ENCODE data around the gene CRTC2.
"Not testable (repeated sequence)": the region's sequence is repeated elsewhere in the genome, so short reads cannot be mapped to it uniquely, and the experiment has no call there.

Gene CRTC2

DNA sequence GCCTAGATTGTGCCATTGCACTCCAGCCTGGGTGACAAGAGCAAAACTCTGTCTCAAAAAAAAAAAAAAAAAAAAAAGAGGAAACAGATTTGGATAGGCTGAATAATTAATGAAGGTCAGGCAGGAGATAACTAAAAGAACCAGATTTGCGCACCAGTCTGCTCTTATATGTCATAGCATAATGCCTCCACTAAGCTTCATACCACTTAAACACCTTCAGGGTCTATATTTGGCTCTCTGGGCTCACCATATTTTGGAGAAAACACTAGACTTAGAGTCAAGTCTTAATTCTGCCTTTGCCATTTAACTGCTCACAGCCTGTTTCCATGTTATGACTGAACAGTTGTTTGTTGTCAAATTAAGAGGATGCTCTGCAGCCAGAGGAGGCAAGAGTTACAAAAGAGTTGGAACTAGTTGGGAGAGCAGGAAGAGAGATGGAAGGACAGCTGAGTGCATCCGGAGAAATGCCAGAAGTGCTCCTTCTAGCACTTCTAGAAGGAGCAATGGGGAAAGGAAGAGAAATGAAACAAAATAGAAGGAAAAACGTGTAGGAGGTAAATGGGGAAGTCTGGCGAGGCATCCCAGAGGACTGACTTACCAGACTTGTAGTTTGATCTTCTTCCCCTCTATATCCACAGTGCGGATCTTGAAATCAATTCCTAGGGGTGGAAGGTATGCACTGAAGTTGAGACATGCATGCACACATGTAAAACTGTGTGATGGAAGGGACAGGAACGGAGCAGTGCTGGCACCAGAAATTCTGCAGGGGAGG lies 25.9 kb upstream of the CRTC2 start:
- Histone ChIP-seq H3K4me3 (ENCODE audit: low read length) (peak overlapping the region; percentile 83), H3K4me1 (ENCODE audit: insufficient read depth, low read length) (peaks cover 16% of the 10 kb centered on the region), H2AFZ (ENCODE audit: low read depth, low read length) (no peak overlapping the region), H3K27me3 (ENCODE audit: insufficient read depth, low read length) (no peaks in the 10 kb centered on the region), H3K36me3 (ENCODE audit: insufficient read depth, low read length) (peaks cover 11% of the 10 kb centered on the region), H3K9me3 (ENCODE audit: low read length) (no peaks in the 10 kb centered on the region)

DNA sequence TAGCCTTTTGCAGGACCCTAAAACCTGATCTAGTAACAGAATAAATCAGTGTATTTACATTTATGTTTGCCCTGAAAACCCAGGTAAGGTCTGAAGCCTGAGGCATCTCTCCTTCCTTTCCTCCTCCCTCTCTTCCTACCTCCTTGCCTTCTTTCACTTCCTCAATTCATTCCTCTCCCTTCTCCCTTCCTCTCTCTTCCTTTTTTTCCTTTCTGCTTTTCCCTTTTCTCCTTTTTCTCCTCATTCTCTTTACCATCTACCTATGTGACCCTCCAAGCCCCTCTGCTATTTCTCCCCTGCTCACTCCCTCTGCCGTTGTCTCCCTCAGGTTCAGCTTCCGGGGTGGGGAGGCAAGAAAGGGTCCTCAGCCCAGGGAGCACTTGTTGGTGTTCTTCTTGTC lies 23.3 kb upstream of the CRTC2 start:
- H3K36me3 ChIP-seq (ENCODE audit: insufficient read depth, low read length) = peaks cover 11% of the 10 kb centered on the region
- peaks cover 16% of the 10 kb centered on the region for H3K4me1 ChIP-seq (ENCODE audit: insufficient read depth, low read length)
- H3K27me3 ChIP-seq (ENCODE audit: insufficient read depth, low read length); H3K9me3 ChIP-seq (ENCODE audit: low read length); H3K4me3 ChIP-seq (ENCODE audit: low read length); H2AFZ ChIP-seq (ENCODE audit: low read depth, low read length): not testable (repeated sequence)

DNA sequence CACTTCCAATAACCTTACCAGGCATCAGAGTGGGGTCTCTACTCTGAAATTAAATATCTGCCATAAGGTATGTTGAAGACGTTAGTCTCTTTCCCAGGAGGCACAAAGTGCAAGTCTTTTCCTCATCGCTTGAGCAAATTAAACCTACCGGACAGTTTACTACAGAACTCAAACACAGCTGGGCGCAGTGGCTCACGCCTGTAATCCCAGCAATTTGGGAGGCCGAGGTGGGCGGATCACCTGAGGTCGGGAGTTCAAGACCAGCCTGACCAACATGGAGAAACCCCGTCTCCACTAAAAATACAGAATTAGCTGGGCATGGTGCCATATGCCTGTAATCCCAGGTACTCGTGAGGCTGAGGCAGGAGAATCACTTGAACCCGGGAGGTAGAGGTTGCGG lies 20.7 kb upstream of the CRTC2 start:
- H2AFZ ChIP-seq (ENCODE audit: low read depth, low read length); H3K9me3 ChIP-seq (ENCODE audit: low read length); H3K4me1 ChIP-seq (ENCODE audit: insufficient read depth, low read length); H3K4me3 ChIP-seq (ENCODE audit: low read length); H3K27me3 ChIP-seq (ENCODE audit: insufficient read depth, low read length): not testable (repeated sequence)
- peaks cover 25% of the 10 kb centered on the region for H3K36me3 ChIP-seq (ENCODE audit: insufficient read depth, low read length)

DNA sequence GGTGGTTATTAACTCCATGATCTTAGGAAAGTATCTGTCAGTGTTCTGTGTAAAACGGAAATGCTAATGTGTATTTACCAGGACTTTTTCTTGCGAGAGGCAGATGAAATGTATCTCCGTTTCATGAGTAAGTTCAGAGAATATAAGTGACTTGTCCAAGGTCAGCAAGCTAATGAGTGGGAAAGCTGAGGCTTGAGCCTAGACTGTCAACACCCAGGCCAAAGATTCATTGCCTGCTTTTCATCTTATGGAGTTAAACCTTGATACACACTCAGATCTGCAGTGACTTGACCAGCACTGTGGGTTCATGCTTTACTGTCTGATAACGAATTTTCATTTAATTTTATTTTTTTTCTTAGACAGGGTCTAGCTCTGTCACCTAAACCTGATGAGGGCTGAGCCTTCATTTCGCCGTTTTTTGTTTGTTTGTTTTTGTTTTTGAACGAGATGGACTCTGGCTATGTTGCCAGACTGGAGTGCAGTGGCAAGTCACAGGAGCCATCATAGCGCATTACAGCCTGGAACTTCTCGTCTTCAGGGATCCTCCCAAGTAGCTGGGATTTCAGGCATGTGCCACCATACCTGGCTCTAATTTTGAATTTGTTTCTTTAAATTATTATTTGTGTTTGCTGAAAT lies 20.0 kb upstream of the CRTC2 start:
- peaks cover 8% of the 10 kb centered on the region for H3K4me1 ChIP-seq (ENCODE audit: insufficient read depth, low read length)
- peak overlapping the region; percentile 64 for H2AFZ ChIP-seq (ENCODE audit: low read depth, low read length)
- H3K36me3 ChIP-seq (ENCODE audit: insufficient read depth, low read length) = peaks cover 26% of the 10 kb centered on the region
- peak overlapping the region; percentile 72 for H3K4me3 ChIP-seq (ENCODE audit: low read length)
- no peaks in the 10 kb centered on the region for H3K27me3 ChIP-seq (ENCODE audit: insufficient read depth, low read length)
- H3K9me3 ChIP-seq (ENCODE audit: low read length) = no peaks in the 10 kb centered on the region

DNA sequence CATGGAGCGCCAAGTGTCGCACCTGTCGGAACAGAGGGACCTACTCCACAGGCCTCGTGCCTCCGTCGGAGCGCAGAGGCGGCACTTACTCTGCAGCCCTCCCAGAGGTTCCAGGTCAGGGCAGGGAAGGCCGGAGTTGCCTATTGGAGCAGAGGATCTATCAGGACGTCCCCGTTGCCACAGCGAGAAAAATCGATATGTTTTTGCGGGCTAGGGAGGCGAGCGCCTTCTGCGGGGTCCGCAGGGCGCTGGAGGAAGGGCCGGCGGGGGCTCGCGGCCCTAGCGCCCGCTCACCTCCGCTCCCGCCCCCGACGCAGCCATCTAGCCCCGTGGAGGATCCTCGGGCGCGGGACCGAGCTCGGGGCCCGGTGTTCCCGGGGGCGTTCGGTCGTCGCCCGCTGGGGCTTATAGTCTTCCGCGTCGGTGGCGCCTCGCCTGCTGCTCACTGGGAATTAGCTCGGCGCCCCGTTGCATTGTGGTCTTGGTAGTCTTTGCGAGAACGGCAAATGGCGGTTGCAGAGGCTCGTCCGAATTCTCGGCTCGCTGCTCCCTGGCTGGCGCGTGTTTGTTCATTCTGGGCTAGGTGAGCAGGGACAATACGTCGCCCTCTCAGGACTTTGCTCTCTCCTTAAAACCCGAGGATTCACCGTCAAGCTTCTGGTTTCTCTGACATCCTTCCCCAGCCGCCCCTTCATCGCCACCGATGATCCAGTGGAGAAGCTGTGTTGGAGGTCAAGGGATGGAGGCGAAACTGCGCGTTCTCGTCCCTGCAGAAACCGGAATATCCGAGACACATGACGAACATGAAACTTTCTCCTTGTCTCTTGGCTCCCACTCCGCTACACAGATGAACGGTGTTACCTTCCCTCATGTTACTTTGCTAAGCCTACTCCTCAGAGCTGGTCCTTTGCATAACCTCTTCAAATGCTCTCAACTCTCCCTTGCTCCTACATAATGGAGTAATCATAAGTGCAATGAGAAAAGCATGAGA lies 19.1 kb upstream of the CRTC2 start, which contains the start of gene JTB:
Gene JTB, minus strand, starts transcription at position 425 of the 991 bp plus-strand sequence. Its CDS starts 422 bp downstream, at position 3.
- Histone ChIP-seq H3K4me3 (ENCODE audit: low read length) (peak within 1 kb of the TSS; percentile 72), H3K4me1 (ENCODE audit: insufficient read depth, low read length) (peaks cover 8% of the 10 kb centered on the region), H3K36me3 (ENCODE audit: insufficient read depth, low read length) (peaks cover 24% of the 10 kb centered on the region), H3K27me3 (ENCODE audit: insufficient read depth, low read length) (no peaks in the 10 kb centered on the region), H2AFZ (ENCODE audit: low read depth, low read length) (peak within 1 kb of the TSS; percentile 64), H3K9me3 (ENCODE audit: low read length) (no peaks in the 10 kb centered on the region)

DNA sequence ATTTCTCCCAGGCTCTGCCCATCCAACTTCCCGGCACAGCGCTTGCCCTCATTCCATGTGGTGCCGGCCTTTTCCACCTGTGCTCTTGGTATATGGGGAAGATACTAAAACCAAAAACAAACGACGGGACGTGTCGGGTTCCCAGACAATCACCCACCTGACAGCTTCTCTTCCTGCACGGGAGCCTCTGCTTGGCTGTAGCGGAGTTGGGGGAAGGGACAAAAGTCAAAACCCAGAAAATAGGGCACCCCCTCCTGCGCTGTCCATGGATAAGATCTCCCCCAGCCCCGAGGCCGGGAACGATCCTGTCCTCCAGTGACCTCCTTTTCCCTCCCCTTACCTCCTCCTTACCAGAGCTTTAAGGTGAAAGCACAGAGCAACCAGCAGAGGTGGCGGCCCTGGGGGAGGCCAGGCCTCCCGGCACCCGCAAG lies 18.4 kb upstream of the CRTC2 start:
- Histone ChIP-seq H3K36me3 (ENCODE audit: insufficient read depth, low read length) (peaks cover 22% of the 10 kb centered on the region), H3K27me3 (ENCODE audit: insufficient read depth, low read length) (no peaks in the 10 kb centered on the region), H2AFZ (ENCODE audit: low read depth, low read length) (no peak overlapping the region), H3K4me3 (ENCODE audit: low read length) (peak overlapping the region; percentile 72), H3K9me3 (ENCODE audit: low read length) (no peaks in the 10 kb centered on the region), H3K4me1 (ENCODE audit: insufficient read depth, low read length) (peaks cover 8% of the 10 kb centered on the region)

DNA sequence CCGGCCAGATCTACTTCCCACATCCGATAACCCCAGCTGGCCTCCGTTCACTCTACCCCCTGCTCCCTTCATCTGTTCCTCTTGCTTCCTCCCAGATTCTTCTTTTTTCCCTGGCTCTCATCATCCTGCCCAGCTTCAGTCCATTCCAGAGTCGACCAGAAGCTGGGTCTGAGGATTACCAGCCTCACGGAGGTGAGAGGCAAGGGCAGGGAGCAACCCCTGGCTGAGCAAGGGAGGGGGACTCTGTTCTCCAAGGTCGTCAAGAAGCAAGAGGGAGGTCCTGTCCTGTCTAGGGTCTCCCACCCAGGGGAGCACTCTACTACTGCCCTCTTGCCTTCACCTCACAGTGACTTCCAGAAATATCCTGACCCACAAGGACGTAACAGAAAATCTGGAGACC lies 15.1 kb upstream of the CRTC2 start:
- Histone ChIP-seq H2AFZ (ENCODE audit: low read depth, low read length) (no peak overlapping the region), H3K36me3 (ENCODE audit: insufficient read depth, low read length) (peaks cover 21% of the 10 kb centered on the region), H3K4me1 (ENCODE audit: insufficient read depth, low read length) (peaks cover 16% of the 10 kb centered on the region), H3K9me3 (ENCODE audit: low read length) (no peaks in the 10 kb centered on the region), H3K27me3 (ENCODE audit: insufficient read depth, low read length) (no peaks in the 10 kb centered on the region), H3K4me3 (ENCODE audit: low read length) (no peak overlapping the region)

DNA sequence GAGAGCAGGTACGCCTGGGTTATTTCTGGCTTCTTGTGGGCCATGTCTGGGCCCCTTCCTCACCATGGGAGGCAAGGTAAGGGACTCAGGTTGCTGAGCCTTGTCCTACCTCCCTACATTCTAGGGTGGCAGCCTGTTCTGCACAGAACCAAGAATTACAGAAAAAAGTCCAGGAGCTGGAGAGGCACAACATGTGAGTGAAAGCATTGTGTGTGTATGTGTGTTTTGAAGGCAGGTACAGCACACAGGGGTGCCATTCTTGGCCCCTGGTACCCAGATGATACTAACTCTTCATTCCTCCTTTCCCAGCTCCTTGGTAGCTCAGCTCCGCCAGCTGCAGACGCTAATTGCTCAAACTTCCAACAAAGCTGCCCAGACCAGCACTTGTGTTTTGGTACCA lies 14.7 kb upstream of the CRTC2 start:
- Histone ChIP-seq H2AFZ (ENCODE audit: low read depth, low read length) (no peak overlapping the region), H3K4me3 (ENCODE audit: low read length) (no peak overlapping the region), H3K36me3 (ENCODE audit: insufficient read depth, low read length) (peaks cover 21% of the 10 kb centered on the region), H3K27me3 (ENCODE audit: insufficient read depth, low read length) (no peaks in the 10 kb centered on the region), H3K9me3 (ENCODE audit: low read length) (no peaks in the 10 kb centered on the region), H3K4me1 (ENCODE audit: insufficient read depth, low read length) (peaks cover 20% of the 10 kb centered on the region)

DNA sequence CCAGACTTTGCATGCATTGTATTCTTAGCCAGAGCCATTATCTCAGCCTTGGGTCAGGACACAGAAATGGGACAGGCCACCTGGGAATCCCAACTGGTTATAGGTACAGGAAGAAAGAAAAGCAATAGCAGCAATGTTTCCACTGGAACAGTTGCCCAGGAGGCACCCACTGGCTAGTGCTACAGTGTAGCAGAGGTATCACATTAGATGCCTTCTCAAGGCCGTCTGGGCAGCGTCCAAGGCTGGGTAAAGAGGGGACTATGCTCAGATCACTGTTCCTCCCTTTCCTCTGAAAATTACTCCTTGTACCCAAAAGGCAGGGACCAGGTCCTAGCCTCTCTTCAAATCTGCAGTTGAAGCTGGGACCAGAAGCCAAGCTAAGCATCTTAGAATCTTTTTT lies 11.9 kb upstream of the CRTC2 start:
- Histone ChIP-seq H3K36me3 (ENCODE audit: insufficient read depth, low read length) (peaks cover 17% of the 10 kb centered on the region), H3K4me1 (ENCODE audit: insufficient read depth, low read length) (peaks cover 23% of the 10 kb centered on the region), H2AFZ (ENCODE audit: low read depth, low read length) (no peak overlapping the region), H3K9me3 (ENCODE audit: low read length) (no peaks in the 10 kb centered on the region), H3K4me3 (ENCODE audit: low read length) (no peak overlapping the region), H3K27me3 (ENCODE audit: insufficient read depth, low read length) (no peaks in the 10 kb centered on the region)

DNA sequence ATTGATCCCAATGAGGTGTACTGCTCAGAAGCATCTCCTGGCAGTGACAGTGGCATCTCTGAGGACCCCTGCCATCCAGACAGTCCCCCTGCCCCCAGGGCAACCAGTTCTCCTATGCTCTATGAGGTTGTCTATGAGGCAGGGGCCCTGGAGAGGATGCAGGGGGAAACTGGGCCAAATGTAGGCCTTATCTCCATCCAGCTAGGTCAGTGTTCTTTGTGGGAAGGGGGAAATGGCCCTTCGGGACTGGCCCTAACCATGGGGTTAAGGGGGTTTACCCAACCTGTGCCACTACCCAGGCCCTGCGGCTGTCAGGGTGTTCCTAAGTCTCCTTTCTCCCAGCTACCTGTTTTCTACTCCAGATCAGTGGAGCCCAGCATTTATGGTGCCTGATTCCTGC lies 10.6 kb upstream of the CRTC2 start:
- peaks cover 24% of the 10 kb centered on the region for H3K4me1 ChIP-seq (ENCODE audit: insufficient read depth, low read length)
- peak overlapping the region; percentile 86 for H3K4me3 ChIP-seq (ENCODE audit: low read length)
- H3K36me3 ChIP-seq (ENCODE audit: insufficient read depth, low read length) = peaks cover 7% of the 10 kb centered on the region
- no peaks in the 10 kb centered on the region for H3K9me3 ChIP-seq (ENCODE audit: low read length)
- no peaks in the 10 kb centered on the region for H3K27me3 ChIP-seq (ENCODE audit: insufficient read depth, low read length)
- H2AFZ ChIP-seq (ENCODE audit: low read depth, low read length) = no peak overlapping the region

DNA sequence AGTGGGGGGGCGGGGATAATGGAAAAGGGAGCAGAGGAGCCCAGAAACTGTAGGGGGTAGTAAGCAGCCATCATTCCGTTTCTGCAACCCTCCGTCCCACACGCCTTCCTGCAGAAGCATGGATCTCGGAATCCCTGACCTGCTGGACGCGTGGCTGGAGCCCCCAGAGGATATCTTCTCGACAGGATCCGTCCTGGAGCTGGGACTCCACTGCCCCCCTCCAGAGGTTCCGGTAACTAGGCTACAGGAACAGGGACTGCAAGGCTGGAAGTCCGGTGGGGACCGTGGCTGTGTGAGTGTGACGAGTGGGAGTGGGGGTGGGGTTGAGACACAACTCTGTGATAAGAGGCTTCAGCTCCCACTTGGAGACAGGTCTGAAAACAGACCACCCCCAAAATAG lies 10.0 kb upstream of the CRTC2 start:
- no peaks in the 10 kb centered on the region for H3K9me3 ChIP-seq (ENCODE audit: low read length)
- no peak overlapping the region for H2AFZ ChIP-seq (ENCODE audit: low read depth, low read length)
- H3K4me3 ChIP-seq (ENCODE audit: low read length) = peak overlapping the region; percentile 86
- H3K36me3 ChIP-seq (ENCODE audit: insufficient read depth, low read length) = peaks cover 3% of the 10 kb centered on the region
- H3K4me1 ChIP-seq (ENCODE audit: insufficient read depth, low read length) = peaks cover 24% of the 10 kb centered on the region
- no peaks in the 10 kb centered on the region for H3K27me3 ChIP-seq (ENCODE audit: insufficient read depth, low read length)

DNA sequence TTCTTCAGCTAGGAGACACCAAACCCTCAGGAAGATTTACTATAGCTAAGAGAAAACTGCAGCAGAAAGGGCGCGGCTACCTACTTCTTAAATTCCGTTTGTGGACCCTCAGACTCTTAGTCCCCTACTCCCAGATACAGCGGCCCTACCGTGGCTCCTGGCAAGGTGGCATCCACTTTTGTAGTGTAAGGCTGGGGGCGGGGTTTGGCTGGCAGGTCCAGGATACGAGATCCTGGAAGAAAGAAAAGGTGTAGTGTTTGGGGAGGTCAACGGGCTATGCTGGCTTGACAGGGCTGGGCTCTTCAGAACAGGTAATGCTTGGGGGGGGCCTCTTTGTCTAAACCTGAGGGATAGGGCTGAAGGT lies 9.6 kb upstream of the CRTC2 start:
- peaks cover 25% of the 10 kb centered on the region for H3K4me1 ChIP-seq (ENCODE audit: insufficient read depth, low read length)
- peak overlapping the region; percentile 86 for H3K4me3 ChIP-seq (ENCODE audit: low read length)
- no peaks in the 10 kb centered on the region for H3K27me3 ChIP-seq (ENCODE audit: insufficient read depth, low read length)

More for the DNA sequence above, 9.6 kb upstream of the CRTC2 start:
- H2AFZ ChIP-seq (ENCODE audit: low read depth, low read length) = no peak overlapping the region
- no peaks in the 10 kb centered on the region for H3K36me3 ChIP-seq (ENCODE audit: insufficient read depth, low read length)
- H3K9me3 ChIP-seq (ENCODE audit: low read length) = no peaks in the 10 kb centered on the region
